Gastrocnemius medialis (tissue), 4 donors: Measurements from ENCODE around the gene CACNA1C. TPM values are rescaled to one million over a fixed set of nuclear protein-coding genes. Genes with fewer than 3 reads are reported as not detected.

Experiments
- ATAC-seq, 2 donors: fragments of 150-250 bp; one replicate each; pipeline ENCODE4 v1.9.1; 2016
- DNase-seq, 2 donors: peaks; one replicate each; pipeline ENCODE4 v3.0.0-alpha.2; 2019
- H3K27ac ChIP-seq, 4 donors: fragments of 200-600 bp; sonication (generic); 1 replicate in 1 of 4; 2 replicates in 3 of 4; pipeline ENCODE4 v1.5.1; 2016 to 2018; ENCODE audit warnings: mild to moderate bottlenecking in 2 of 4, moderate library complexity in 1 of 4
- H3K27me3 ChIP-seq, 3 donors: fragments of 200-600 bp; sonication (generic) in 2 of 3; 1 replicate in 1 of 3; 2 replicates in 2 of 3; pipeline versions ENCODE4 v1.5.1 to v1.6.0; 2016 to 2019; ENCODE audit warnings: mild to moderate bottlenecking in 1 of 3, moderate library complexity in 1 of 3
- H3K36me3 ChIP-seq, 2 donors: fragments of 200-600 bp; sonication (generic) in 1 of 2; one replicate each; pipeline ENCODE4 v1.5.1; 2017 to 2018
- H3K4me1 ChIP-seq, 2 donors: fragments of 200-600 bp; sonication (generic) in 1 of 2; one replicate each; pipeline ENCODE4 v1.5.1; 2016 to 2017; ENCODE audit warnings: mild to moderate bottlenecking in 2 of 2
- H3K4me3 ChIP-seq, 4 donors: fragments of 200-600 bp; sonication (generic) in 3 of 4; 1 replicate in 1 of 4; 2 replicates in 3 of 4; pipeline ENCODE4 v1.5.1; 2016 to 2019; ENCODE audit warnings: mild to moderate bottlenecking in 2 of 4
- H3K9me3 ChIP-seq, 3 donors: fragments of 200-600 bp; sonication (generic) in 2 of 3; 1 replicate in 1 of 3; 2 replicates in 2 of 3; pipeline ENCODE4 v1.5.1; 2016 to 2019
- CTCF ChIP-seq, 5 experiments: fragments of 450-650 bp in 3 of 5; fragments of 200-600 bp in 2 of 5; sonication (generic) in 2 of 5; IDR thresholded peaks in 4 of 5; conservative IDR thresholded peaks in 1 of 5; 1 replicate in 4 of 5; 2 replicates in 1 of 5; pipeline ENCODE4 v1.5.1; 2016 to 2019; ENCODE audit warnings: antibody characterized with exemption in 5 of 5, mild to moderate bottlenecking in 3 of 5, moderate library complexity in 3 of 5
- POLR2A ChIP-seq, 2 donors: fragments of 450-650 bp; IDR thresholded peaks; one replicate each; pipeline ENCODE4 v1.6.1; 2017; ENCODE audit warnings: antibody characterized with exemption in 2 of 2, mild to moderate bottlenecking in 2 of 2, moderate library complexity in 2 of 2
- in situ Hi-C, 4 donors: fragments of 200-750 bp; cut with MboI; loops; one replicate each; pipeline versions ENCODE4 v1.15.0 to v1.8.0; 2017; ENCODE audit warnings: low sequenced_read_pairs in 4 of 4
- intact Hi-C: fragments of 100-400 bp; cut with DNase I; formaldehyde crosslinking; loops from one replicate; pipeline ENCODE4 v1.15.1; 2023; ENCODE audit warnings: low total_unique reads
- total RNA-seq, 4 donors: library from RNA; depleted of rRNA; stranded (reverse); fragments of >200 nt; gene quantifications; one replicate each; pipeline versions ENCODE4 v1.1.0 to v1.2.3, GENCODE V29; 2016

The CACNA1C gene
- total RNA-seq, 4 donors from 2014 or later, result 0.80 to 1.8 (median 0.91) TPM

DNA sequence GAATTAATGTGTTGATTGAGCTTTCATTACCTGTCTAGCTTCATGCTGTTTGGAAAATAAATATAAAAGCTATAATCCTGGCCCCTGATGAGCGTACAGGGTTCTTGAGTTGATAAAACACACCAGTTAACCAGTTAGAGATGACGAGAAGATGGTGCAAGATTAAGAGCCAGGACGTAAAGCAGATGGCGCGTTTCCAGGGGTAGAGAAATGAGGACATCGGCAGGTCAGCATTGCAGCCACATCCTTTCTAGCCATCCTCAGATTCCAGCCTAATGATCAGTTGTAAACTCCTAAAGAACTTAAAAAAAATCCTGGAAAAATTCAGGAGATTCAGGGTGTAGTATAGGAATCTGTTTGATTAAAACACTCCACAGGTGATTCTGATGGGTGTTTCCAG lies 203.7 kb downstream of the CACNA1C start:
- Histone ChIP-seq H3K27me3 (no peaks in the 10 kb centered on the region), H3K27ac (no peak overlapping the region), H3K4me1 (no peaks in the 10 kb centered on the region), H3K4me3 (no peak overlapping the region), H3K36me3 (no peaks in the 10 kb centered on the region), H3K9me3 (no peaks in the 10 kb centered on the region)
- intact Hi-C loops, result no loop called here
- TF ChIP-seq CTCF (IDR thresholded peaks at IDR 0.05 in 4 of 5, conservative IDR thresholded peaks at IDR 0.05 in 1 of 5) (no peak), POLR2A (IDR thresholded peaks at IDR 0.05) (no peak)
- in situ Hi-C loops, result loop anchor here in 1 of 4 donors (25.0 kb wide), 1 partner anchor 194 kb away; the partner anchor contains the start of gene CACNA1C
- ATAC-seq (no peak), DNase-seq (no peak)

DNA sequence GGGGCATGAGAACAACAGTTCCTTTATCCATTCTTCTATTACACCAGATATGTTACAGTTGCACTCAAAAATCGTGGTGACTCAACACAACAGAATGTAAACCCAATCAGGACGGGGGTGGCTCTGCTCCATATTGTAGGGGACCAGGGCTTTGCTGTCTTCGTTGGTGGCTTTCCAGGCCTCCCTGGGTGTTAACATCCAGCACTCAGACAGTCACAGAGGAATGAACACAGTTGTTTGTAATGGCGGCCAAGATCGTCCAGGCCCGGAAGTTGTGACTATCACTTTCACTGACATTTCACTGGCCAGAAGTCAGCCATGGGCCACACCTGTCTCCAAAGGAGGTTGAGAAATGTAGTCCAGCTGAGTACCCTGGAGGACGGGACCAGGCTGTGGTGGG lies 204.1 kb downstream of the CACNA1C start:
- no peak overlapping the region for H3K27ac ChIP-seq
- ATAC-seq (peak; percentile 42 to 62), DNase-seq (no peak)
- intact Hi-C loops (no loop called here), in situ Hi-C loops (loop anchor here in 1 of 4 donors (25.0 kb wide), 1 partner anchor 195 kb away; the partner anchor contains the start of gene CACNA1C)
- H3K4me3 ChIP-seq, result no peak overlapping the region
- no peaks in the 10 kb centered on the region for H3K36me3 ChIP-seq
- H3K9me3 ChIP-seq, result no peaks in the 10 kb centered on the region
- no peaks in the 10 kb centered on the region for H3K4me1 ChIP-seq
- TF ChIP-seq POLR2A (IDR thresholded peaks at IDR 0.05) (no peak), CTCF (IDR thresholded peaks at IDR 0.05 in 4 of 5, conservative IDR thresholded peaks at IDR 0.05 in 1 of 5) (no peak)
- no peaks in the 10 kb centered on the region for H3K27me3 ChIP-seq

GRCh38 chr12:2258025-2258424 lies 205.2 kb downstream of the CACNA1C start:
- Histone ChIP-seq H3K36me3 (no peaks in the 10 kb centered on the region), H3K27ac (no peak overlapping the region), H3K4me3 (no peak overlapping the region), H3K27me3 (no peaks in the 10 kb centered on the region), H3K4me1 (no peaks in the 10 kb centered on the region), H3K9me3 (no peaks in the 10 kb centered on the region)
- no peak for TF ChIP-seq CTCF (IDR thresholded peaks at IDR 0.05 in 4 of 5, conservative IDR thresholded peaks at IDR 0.05 in 1 of 5)
- TF ChIP-seq POLR2A (IDR thresholded peaks at IDR 0.05), result no peak
- ATAC-seq, result no peak
- DNase-seq, result no peak
- in situ Hi-C loops (loop anchor here in 1 of 4 donors (25.0 kb wide), 1 partner anchor 196 kb away; the partner anchor contains the start of gene CACNA1C), intact Hi-C loops (no loop called here)

- intact Hi-C loops (no loop called here), in situ Hi-C loops (loop anchor here in 1 of 4 donors (25.0 kb wide), 1 partner anchor 197 kb away; the partner anchor contains the start of gene CACNA1C)
- H3K36me3 ChIP-seq, result no peaks in the 10 kb centered on the region
- TF ChIP-seq POLR2A (IDR thresholded peaks at IDR 0.05) (no peak), CTCF (IDR thresholded peaks at IDR 0.05 in 4 of 5, conservative IDR thresholded peaks at IDR 0.05 in 1 of 5) (no peak)
- H3K9me3 ChIP-seq, result no peaks in the 10 kb centered on the region
- no peak overlapping the region for H3K27ac ChIP-seq
- ATAC-seq (no peak), DNase-seq (no peak)
- no peaks in the 10 kb centered on the region for H3K27me3 ChIP-seq
- no peak overlapping the region for H3K4me3 ChIP-seq
- H3K4me1 ChIP-seq, result no peaks in the 10 kb centered on the region
Observed at GRCh38 chr12:2259369-2259768, 206.6 kb downstream of the CACNA1C start.

GRCh38 chr12:2260441-2260840 lies 207.7 kb downstream of the CACNA1C start:
- H3K27ac ChIP-seq, result no peak overlapping the region
- H3K27me3 ChIP-seq, result no peaks in the 10 kb centered on the region
- no peaks in the 10 kb centered on the region for H3K36me3 ChIP-seq
- no peaks in the 10 kb centered on the region for H3K4me1 ChIP-seq
- H3K4me3 ChIP-seq, result no peak overlapping the region
- no peaks in the 10 kb centered on the region for H3K9me3 ChIP-seq
- DNase-seq (no peak), ATAC-seq (no peak)
- intact Hi-C loops (loop anchor here (10.0 kb wide), 2 partner anchors 96 to 206 kb away; partner anchors contain the start of gene CACNA1C), in situ Hi-C loops (loop anchor here in 1 of 4 donors (25.0 kb wide), 1 partner anchor 198 kb away; the partner anchor contains the start of gene CACNA1C)
- no peak for TF ChIP-seq POLR2A (IDR thresholded peaks at IDR 0.05)
- TF ChIP-seq CTCF (IDR thresholded peaks at IDR 0.05 in 4 of 5, conservative IDR thresholded peaks at IDR 0.05 in 1 of 5), result no peak
